ENCODE data around the gene USP7.

Gene USP7

GRCh38 chr16:8892101-8892575 lies 71.6 kb downstream of the USP7 start:
- no peak for TF ChIP-seq CTCF (conservative IDR thresholded peaks at IDR 0.05; ENCODE audit: low read depth, low read length)
- H3K4me3 ChIP-seq (ENCODE audit: low read depth, low read length), result no peak overlapping the region
- DNase-seq (ENCODE audit: low read depth), result no peak

- H3K4me3 ChIP-seq (ENCODE audit: low read depth, low read length), result no peak overlapping the region
- DNase-seq (ENCODE audit: low read depth), result no peak
- TF ChIP-seq CTCF (conservative IDR thresholded peaks at IDR 0.05; ENCODE audit: low read depth, low read length), result no peak
Measured at GRCh38 chr16:8890549-8890921, 73.2 kb downstream of the USP7 start.

- TF ChIP-seq CTCF (conservative IDR thresholded peaks at IDR 0.05; ENCODE audit: low read depth, low read length), result no peak
- no peak overlapping the region for H3K4me3 ChIP-seq (ENCODE audit: low read depth, low read length)
- DNase-seq (ENCODE audit: low read depth), result no peak
Measured at GRCh38 chr16:8889893-8890548, 73.7 kb downstream of the USP7 start.

- H3K4me3 ChIP-seq (ENCODE audit: low read depth, low read length), result no peak overlapping the region
- TF ChIP-seq CTCF (conservative IDR thresholded peaks at IDR 0.05; ENCODE audit: low read depth, low read length), result no peak
- no peak for DNase-seq (ENCODE audit: low read depth)
Measured at GRCh38 chr16:8888951-8889892, 74.5 kb downstream of the USP7 start.

GRCh38 chr16:8887952-8888560 lies 75.7 kb downstream of the USP7 start:
- H3K4me3 ChIP-seq (ENCODE audit: low read depth, low read length), result no peak overlapping the region
- DNase-seq (ENCODE audit: low read depth), result no peak
- TF ChIP-seq CTCF (conservative IDR thresholded peaks at IDR 0.05; ENCODE audit: low read depth, low read length), result no peak

GRCh38 chr16:8887431-8887765 lies 76.3 kb downstream of the USP7 start:
- no peak for DNase-seq (ENCODE audit: low read depth)
- no peak for TF ChIP-seq CTCF (conservative IDR thresholded peaks at IDR 0.05; ENCODE audit: low read depth, low read length)
- H3K4me3 ChIP-seq (ENCODE audit: low read depth, low read length), result no peak overlapping the region

Measured in choroid plexus epithelial cell (primary cell).